Neuronal stem cell (in vitro differentiated cells): ENCODE data around the gene SNX25.

ENCODE experiments used
- DNase-seq: peaks from one replicate; pipeline ENCODE4 v3.0.0-alpha.2; 2013; ENCODE audit warnings: low spot score
- H2AFZ ChIP-seq: one replicate; pipeline ENCODE4 v1.6.1; 2013; ENCODE audit warnings: mild to moderate bottlenecking, low read length, inconsistent platforms
- H2AK5ac ChIP-seq: 2 replicates; pipeline ENCODE4 v1.6.1; 2013; ENCODE audit warnings: low read depth, mild to moderate bottlenecking, inconsistent platforms, low read length, moderate library complexity, mixed read lengths
- H2BK120ac ChIP-seq: 2 replicates; pipeline ENCODE4 v1.6.1; 2013; ENCODE audit warnings: low read depth, mild to moderate bottlenecking, inconsistent platforms, low read length, moderate library complexity, mixed read lengths
- H2BK12ac ChIP-seq: one replicate; pipeline ENCODE4 v1.6.1; 2013; ENCODE audit warnings: low read length, inconsistent platforms
- H2BK15ac ChIP-seq: 2 replicates; pipeline ENCODE4 v1.6.1; 2013; ENCODE audit warnings: mild to moderate bottlenecking, low read length, inconsistent platforms, mixed read lengths
- H2BK5ac ChIP-seq: one replicate; pipeline ENCODE4 v1.6.1; 2013; ENCODE audit warnings: inconsistent platforms, mild to moderate bottlenecking, low read length, moderate library complexity
- H3K14ac ChIP-seq: one replicate; pipeline ENCODE4 v1.6.1; 2013; ENCODE audit warnings: low read length, inconsistent platforms
- H3K18ac ChIP-seq: 2 replicates; pipeline ENCODE4 v1.6.1; 2013; ENCODE audit warnings: low read length, inconsistent platforms
- H3K23ac ChIP-seq: 2 replicates; pipeline ENCODE4 v1.6.1; 2013; ENCODE audit warnings: low read depth, mild to moderate bottlenecking, mixed read lengths, low read length, inconsistent platforms; ENCODE audit not compliant: poor library complexity
- H3K27ac ChIP-seq: replicated peaks from 3 replicates; pipeline ENCODE4 v1.5.1; 2013; ENCODE audit warnings: low read length, inconsistent platforms
- H3K27me3 ChIP-seq, 3 experiments: 2 replicates each; pipeline ENCODE4 v1.6.1; 2013; ENCODE audit warnings: low read length in 3 of 3, mild to moderate bottlenecking in 2 of 3, inconsistent platforms in 1 of 3, low read depth in 1 of 3, mixed read lengths in 1 of 3, moderate library complexity in 1 of 3; ENCODE audit not compliant: control insufficient read depth in 3 of 3, insufficient read depth in 3 of 3
- H3K36me3 ChIP-seq, 2 donors: replicated peaks in 1 of 2; 2 replicates each; pipeline ENCODE4 v1.6.1; 2013; ENCODE audit warnings: low read length in 2 of 2; ENCODE audit not compliant: control insufficient read depth in 2 of 2, insufficient read depth in 2 of 2
- H3K4ac ChIP-seq: 2 replicates; pipeline ENCODE4 v1.6.1; 2013; ENCODE audit warnings: inconsistent platforms, mild to moderate bottlenecking, low read length, moderate library complexity
- H3K4me1 ChIP-seq, 2 donors: 1 replicate in 1 of 2; 2 replicates in 1 of 2; pipeline ENCODE4 v1.6.1; 2013; ENCODE audit warnings: low read length in 2 of 2, low read depth in 1 of 2; ENCODE audit not compliant: control insufficient read depth in 2 of 2, insufficient read depth in 1 of 2
- H3K4me2 ChIP-seq: one replicate; pipeline ENCODE4 v1.6.1; 2013; ENCODE audit warnings: mild to moderate bottlenecking, low read length, inconsistent platforms; ENCODE audit not compliant: insufficient read depth, poor library complexity, severe bottlenecking
- H3K4me3 ChIP-seq, 2 donors: 2 replicates each; pipeline ENCODE4 v1.5.1; 2013; ENCODE audit warnings: low read length in 2 of 2, mild to moderate bottlenecking in 2 of 2, inconsistent platforms in 1 of 2, moderate library complexity in 1 of 2
- H3K79me1 ChIP-seq: one replicate; pipeline ENCODE4 v1.6.1; 2013; ENCODE audit warnings: low read depth, mild to moderate bottlenecking, inconsistent platforms, low read length, moderate library complexity
- H3K9ac ChIP-seq: one replicate; pipeline ENCODE4 v1.6.1; 2013; ENCODE audit warnings: mild to moderate bottlenecking, low read depth, low read length, inconsistent platforms; ENCODE audit not compliant: poor library complexity
- H3K9me3 ChIP-seq, 2 donors: replicated peaks in 1 of 2; 2 replicates each; pipeline versions ENCODE3 to v1.6.1; 2013; ENCODE audit warnings: low read length in 2 of 2, mild to moderate bottlenecking in 2 of 2, inconsistent platforms in 1 of 2, low read depth in 1 of 2, mixed read lengths in 1 of 2, moderate library complexity in 1 of 2; ENCODE audit not compliant: control insufficient read depth in 2 of 2, insufficient read depth in 1 of 2
- H4K8ac ChIP-seq: one replicate; pipeline ENCODE4 v1.6.1; 2013; ENCODE audit warnings: low read depth, mild to moderate bottlenecking, inconsistent platforms, low read length, moderate library complexity
- H4K91ac ChIP-seq: one replicate; pipeline ENCODE4 v1.6.1; 2013; ENCODE audit warnings: low read length, low read depth, mild to moderate bottlenecking, inconsistent platforms; ENCODE audit not compliant: poor library complexity
- WGBS, 2 donors: extraction: QIAGEN DNeasy Blood & Tissue Kit; methylation state at CpG; one replicate each; pipeline ENCODE4 v1.1.7; 2013; ENCODE audit warnings: missing lambda C conversion rate in 2 of 2, mixed read lengths in 1 of 2; ENCODE audit not compliant: insufficient read length in 2 of 2, insufficient replicate concordance in 1 of 2; ENCODE audit errors: extremely low coverage in 2 of 2; 5-methylcytosine and 5-hydroxymethylcytosine counted together

Gene SNX25

GRCh38 chr4:185269286-185269685, 59.9 kb downstream of the SNX25 start:
- Histone ChIP-seq H3K36me3 (peaks cover 3 to 31% of the 10 kb centered on the region in 2 donors), H3K4me1 (peaks cover 2 to 3% of the 10 kb centered on the region in 2 donors), H3K9ac (no peak overlapping the region), H2BK15ac (no peak overlapping the region), H3K23ac (no peak overlapping the region), H3K79me1 (no peaks in the 10 kb centered on the region), H2BK12ac (no peak overlapping the region), H3K4ac (no peak overlapping the region), H3K4me2 (no peak overlapping the region), H3K14ac (no peak overlapping the region), H2BK5ac (no peak overlapping the region), H2BK120ac (no peak overlapping the region), H4K91ac (no peak overlapping the region), H3K27ac (no peak overlapping the region), H3K18ac (no peak overlapping the region), H3K9me3 (no peaks in the 10 kb centered on the region), H3K27me3 (no peaks in the 10 kb centered on the region), H2AFZ (no peak overlapping the region), H2AK5ac (no peak overlapping the region), H4K8ac (no peak overlapping the region), H3K4me3 (no peak overlapping the region)
- no peak for DNase-seq
- no CpG with 5 or more reads among the region's 4 CpGs for WGBS, 2 donors

GRCh38 chr4:185270037-185270436, 60.6 kb downstream of the SNX25 start:
- H4K8ac ChIP-seq, result no peak overlapping the region
- no peak overlapping the region for H3K18ac ChIP-seq
- H2BK120ac ChIP-seq, result no peak overlapping the region
- no CpG with 5 or more reads among the region's 5 CpGs for WGBS, 2 donors
- no peak overlapping the region for H2BK12ac ChIP-seq
- no peak overlapping the region for H3K4me2 ChIP-seq
- no peaks in the 10 kb centered on the region for H3K9me3 ChIP-seq
- H3K4me1 ChIP-seq, result peaks cover 2 to 3% of the 10 kb centered on the region in 2 donors
- no peak overlapping the region for H2BK15ac ChIP-seq
- no peak overlapping the region for H3K4me3 ChIP-seq
- no peaks in the 10 kb centered on the region for H3K27me3 ChIP-seq
- H3K9ac ChIP-seq, result no peak overlapping the region
- no peaks in the 10 kb centered on the region for H3K79me1 ChIP-seq
- H3K4ac ChIP-seq, result no peak overlapping the region
- peaks cover 3 to 23% of the 10 kb centered on the region in 2 donors for H3K36me3 ChIP-seq
- H3K14ac ChIP-seq, result no peak overlapping the region
- no peak overlapping the region for H3K23ac ChIP-seq
- no peak overlapping the region for H2BK5ac ChIP-seq
- no peak for DNase-seq
- H2AFZ ChIP-seq, result no peak overlapping the region
- no peak overlapping the region for H4K91ac ChIP-seq
- H3K27ac ChIP-seq, result no peak overlapping the region
- no peak overlapping the region for H2AK5ac ChIP-seq

GRCh38 chr4:185270885-185271284, 61.5 kb downstream of the SNX25 start:
- Histone ChIP-seq H3K4me3 (peak overlapping the region in 1 of 2 donors; percentile 55), H3K23ac (no peak overlapping the region), H3K27ac (no peak overlapping the region), H4K91ac (no peak overlapping the region), H2AFZ (no peak overlapping the region), H2BK15ac (no peak overlapping the region), H3K9me3 (no peaks in the 10 kb centered on the region), H3K27me3 (no peaks in the 10 kb centered on the region), H2BK12ac (no peak overlapping the region), H3K36me3 (peaks cover 3 to 23% of the 10 kb centered on the region in 2 donors), H3K4me1 (peaks cover 2 to 3% of the 10 kb centered on the region in 2 donors), H3K4me2 (no peak overlapping the region), H3K14ac (no peak overlapping the region), H3K79me1 (no peaks in the 10 kb centered on the region), H2BK120ac (no peak overlapping the region), H3K18ac (no peak overlapping the region), H3K4ac (no peak overlapping the region), H4K8ac (no peak overlapping the region), H3K9ac (no peak overlapping the region), H2AK5ac (no peak overlapping the region), H2BK5ac (no peak overlapping the region)
- DNase-seq, result no peak
- no CpG with 5 or more reads among the region's 6 CpGs for WGBS, 2 donors

- no CpG with 5 or more reads among the region's 6 CpGs for WGBS, 2 donors
- Histone ChIP-seq H3K27ac (no peak overlapping the region), H3K4ac (no peak overlapping the region), H2BK15ac (no peak overlapping the region), H3K27me3 (no peaks in the 10 kb centered on the region), H3K9me3 (no peaks in the 10 kb centered on the region), H3K4me2 (no peak overlapping the region), H3K4me3 (no peak overlapping the region), H3K79me1 (no peaks in the 10 kb centered on the region), H2AFZ (no peak overlapping the region), H3K23ac (no peak overlapping the region), H3K4me1 (peaks cover 0 to 2% of the 10 kb centered on the region in 2 donors), H3K18ac (no peak overlapping the region), H2BK12ac (no peak overlapping the region), H3K9ac (no peak overlapping the region), H2BK5ac (no peak overlapping the region), H2BK120ac (no peak overlapping the region), H3K36me3 (peaks cover 3 to 16% of the 10 kb centered on the region in 2 donors), H2AK5ac (no peak overlapping the region), H3K14ac (no peak overlapping the region), H4K91ac (no peak overlapping the region), H4K8ac (no peak overlapping the region)
- no peak for DNase-seq
Observed at GRCh38 chr4:185272245-185272644, 62.8 kb downstream of the SNX25 start.
